Neural cell (in vitro differentiated cells): ENCODE data around the gene SDHAF4.

Experiments
- CTCF ChIP-seq: fragments of 450-650 bp; IDR thresholded peaks from 2 replicates; pipeline ENCODE4 v1.5.1; 2014; ENCODE audit warnings: antibody characterized with exemption, mild to moderate bottlenecking, moderate library complexity; ENCODE audit not compliant: poor library complexity, severe bottlenecking
- EZH2 ChIP-seq: fragments of 200-600, 300-800 bp; shearing (Covaris generic), sonication (generic); IDR thresholded peaks from 2 replicates; pipeline ENCODE4 v1.6.1; 2014; ENCODE audit warnings: antibody characterized with exemption, low read length, borderline replicate concordance, mild to moderate bottlenecking; ENCODE audit not compliant: insufficient read depth, poor library complexity, severe bottlenecking
- MXI1 ChIP-seq: fragments of 450-650 bp; conservative IDR thresholded peaks from 2 replicates; pipeline ENCODE4 v1.6.1; 2014; ENCODE audit warnings: antibody characterized with exemption, mild to moderate bottlenecking; ENCODE audit not compliant: poor library complexity, severe bottlenecking
- POLR2AphosphoS5 ChIP-seq: IDR thresholded peaks from 2 replicates; pipeline ENCODE4 v1.6.1; 2012
- RAD21 ChIP-seq: fragments of 450-650 bp; conservative IDR thresholded peaks from 2 replicates; pipeline ENCODE4 v1.6.1; 2014; ENCODE audit warnings: antibody characterized with exemption, mild to moderate bottlenecking, moderate library complexity
- REST ChIP-seq: IDR thresholded peaks from 2 replicates; pipeline ENCODE4 v1.6.1; 2012; ENCODE audit warnings: borderline replicate concordance
- TAF1 ChIP-seq: IDR thresholded peaks from 2 replicates; pipeline ENCODE4 v1.6.1; 2012; ENCODE audit warnings: low read depth

GRCh38 chr6:70547905-70548304, 18.8 kb upstream of the SDHAF4 start:
- TF ChIP-seq CTCF = no peak
- TF ChIP-seq REST = no peak
- TF ChIP-seq RAD21 = no peak
- TF ChIP-seq MXI1 = no peak
- no peak for TF ChIP-seq EZH2
- no peak for TF ChIP-seq POLR2AphosphoS5
- no peak for TF ChIP-seq TAF1
